Heart right ventricle (tissue), 16 donors: ENCODE data around the gene ZNF787. TPM values are rescaled to one million over a fixed set of nuclear protein-coding genes. Genes with fewer than 3 reads are reported as not detected.

Experiments used
- ATAC-seq, 8 donors: fragments of 200-7000 bp; cut with Tn5 transposase; one replicate each; pipeline ENCODE4 v1.9.1; 2020; ENCODE audit warnings: mild to moderate bottlenecking in 8 of 8, moderate library complexity in 8 of 8, moderate number of reproducible peaks in 1 of 8
- DNase-seq, 2 donors: peaks; one replicate each; pipeline ENCODE4 v3.0.0-alpha.2; 2020
- H3K27ac ChIP-seq, 10 donors: fragments of 200-600 bp; sonication (generic) in 2 of 10; one replicate each; pipeline versions ENCODE4 v1.5.0 to v1.8.0; 2020 to 2022; ENCODE audit warnings: mild to moderate bottlenecking in 3 of 10
- H3K27me3 ChIP-seq, 7 donors: fragments of 200-600 bp; one replicate each; pipeline ENCODE4 v1.8.0; 2021 to 2022; ENCODE audit warnings: mild to moderate bottlenecking in 2 of 7
- H3K36me3 ChIP-seq, 9 donors: fragments of 200-600 bp; sonication (generic) in 1 of 9; one replicate each; pipeline versions ENCODE4 v1.5.0 to v1.8.0; 2020 to 2022; ENCODE audit warnings: mild to moderate bottlenecking in 2 of 9
- H3K4me1 ChIP-seq, 9 donors: fragments of 200-600 bp; sonication (generic) in 1 of 9; one replicate each; pipeline versions ENCODE4 v1.5.0 to v1.8.0; 2020 to 2022; ENCODE audit warnings: mild to moderate bottlenecking in 4 of 9
- H3K4me3 ChIP-seq, 10 donors: fragments of 200-600 bp; sonication (generic) in 2 of 10; one replicate each; pipeline versions ENCODE4 v1.5.0 to v1.8.0; 2020 to 2022; ENCODE audit warnings: mild to moderate bottlenecking in 7 of 10, moderate library complexity in 2 of 10
- H3K9me3 ChIP-seq, 11 donors: fragments of 200-600 bp in 10 of 11; sonication (generic) in 2 of 11; one replicate each; pipeline versions ENCODE4 v1.5.0 to v1.8.0; 2013 to 2022; ENCODE audit warnings: mild to moderate bottlenecking in 2 of 11, control low read depth in 1 of 11, moderate library complexity in 1 of 11
- CTCF ChIP-seq, 9 donors: fragments of 200-600 bp; sonication (generic) in 2 of 9; IDR thresholded peaks; one replicate each; pipeline versions ENCODE4 v1.5.0 to v1.8.0; 2021 to 2022; ENCODE audit warnings: antibody characterized with exemption in 9 of 9, mild to moderate bottlenecking in 5 of 9, moderate library complexity in 1 of 9
- WGBS, 2 donors: extraction: QIAGEN DNeasy Blood & Tissue Kit; methylation state at CpG; one replicate each; pipeline ENCODE4 v1.1.7; 2013; ENCODE audit warnings: inconsistent platforms in 1 of 2; 5-methylcytosine and 5-hydroxymethylcytosine counted together
- intact Hi-C, 10 donors: fragments of 100-400 bp; cut with DNase I; formaldehyde crosslinking; loops; one replicate each; pipeline versions ENCODE4 v1.11.1 to v1.14.2; 2022
- polyA plus RNA-seq, 2 donors: library from polyadenylated mRNA; stranded (reverse); fragments of 200-250 nt; gene quantifications; one replicate each; pipeline ENCODE4 v1.2.3, GENCODE V29; 2013
- total RNA-seq, 10 donors: library from RNA; stranded (reverse); fragmentation: NEBNext Ultra II Directional in 3 of 10; extraction: Animal tissue kit (Norgen Biotek cat#: 25700) in 3 of 10; gene quantifications; one replicate each; pipeline versions ENCODE4 v1.2.1 to v1.2.4, GENCODE V29; 2021 to 2023
- donor health status: Arrhythmogenic right ventricular cardiomyopathy.
- donor health status: ischemic (EF 13 %, LVEDD 7.1; RV severe dilation, severe dysfunction).
- donor health status: healthy with polysubstance abuse.
- donor health status: DM: no; HTN: yes; CAD: no.
- donor health status: DM: no; HTN: no; CAD: no.
- donor health status: ischemic (EF 25% LVEDD 6.9; RV normal size, moderate dysfunction).
- donor health status: ischemic (EF 25% LVEDD 5.7; RV mildly dilated, moderate dysfunction).
- donor health status: healthy.
- donor health status: DM: yes; HTN: yes; CAD: no.
- donor health status: Ischemic cardiomyopathy.
- donor health status: ischemic (EF 35%, LVEDD 5.7; RV mildly dilated, moderate dysfunction).
- donor health status: nonischemic (EF 11% LVEDD 7.7; RV severe dilation, severe dysfunction).
- donor health status: DM: yes; HTN: yes; CAD: no.
- donor health status: PGD.
- donor health status: ischemic (EF 29% LVEDD 5.4; RV normal size, mild dysfunction).
- donor health status: nonischemic (EF 23%, LVEDD 6.1; RV moderate dilation, normal function).

Gene ZNF787
- total and polyA plus RNA-seq, 12 donors: 18.5 to 47.2 (median 28.4) TPM

- ATAC-seq (no peak), DNase-seq (peak in 1 of 2 donors; percentile 5)
- H3K36me3 ChIP-seq: peaks cover 0 to 62% (median 9%) of the 10 kb centered on the region in 9 donors
- intact Hi-C loops: loop anchor here in 1 of 10 donors (10.0 kb wide), 1 partner anchor 53 kb away; no protein-coding TSS in a partner anchor
- H3K4me3 ChIP-seq: no peak overlapping the region
- TF ChIP-seq CTCF (IDR thresholded peaks at IDR 0.05): no peak
- no peaks in the 10 kb centered on the region for H3K27me3 ChIP-seq
- H3K27ac ChIP-seq: no peak overlapping the region
- peaks cover 3 to 41% (median 22%) of the 10 kb centered on the region in 9 donors for H3K4me1 ChIP-seq
- WGBS, 2 donors: 91 to 92% methylated on average over 34 of the region's 34 CpGs
- no peaks in the 10 kb centered on the region for H3K9me3 ChIP-seq
Measured at GRCh38 chr19:56101746-56102535, 19.2 kb downstream of the ZNF787 start.

GRCh38 chr19:56101095-56101494 is 20.0 kb downstream of the ZNF787 start:
- Histone ChIP-seq H3K27me3 (no peaks in the 10 kb centered on the region), H3K4me1 (peaks cover 3 to 41% (median 21%) of the 10 kb centered on the region in 9 donors), H3K27ac (no peak overlapping the region), H3K9me3 (no peaks in the 10 kb centered on the region), H3K36me3 (peaks cover 0 to 57% (median 9%) of the 10 kb centered on the region in 9 donors), H3K4me3 (no peak overlapping the region)
- DNase-seq (peak in 1 of 2 donors; percentile 16), ATAC-seq (no peak)
- TF ChIP-seq CTCF (IDR thresholded peaks at IDR 0.05): no peak
- intact Hi-C loops: loop anchor here in 1 of 10 donors (10.0 kb wide), 1 partner anchor 54 kb away; no protein-coding TSS in a partner anchor
- 85 to 87% methylated on average over 25 of the region's 25 CpGs for WGBS, 2 donors

- peaks cover 0 to 68% (median 9%) of the 10 kb centered on the region in 9 donors for H3K36me3 ChIP-seq
- peak in 1 of 2 donors; percentile 6 for DNase-seq
- 90 to 92% methylated on average over 31 of the region's 31 CpGs for WGBS, 2 donors
- H3K9me3 ChIP-seq: no peaks in the 10 kb centered on the region
- TF ChIP-seq CTCF (IDR thresholded peaks at IDR 0.05): no peak
- peaks cover 0 to 31% (median 14%) of the 10 kb centered on the region in 9 donors for H3K4me1 ChIP-seq
- ATAC-seq: peak in 1 of 8 donors; percentile 14
- no peak overlapping the region for H3K4me3 ChIP-seq
- no peak overlapping the region for H3K27ac ChIP-seq
- intact Hi-C loops: loop anchor here in 1 of 10 donors (10.0 kb wide), 1 partner anchor 55 kb away; no protein-coding TSS in a partner anchor
- no peaks in the 10 kb centered on the region for H3K27me3 ChIP-seq
Measured at GRCh38 chr19:56099638-56100539, 21.2 kb downstream of the ZNF787 start.
